Heart left ventricle (tissue), 16 donors: ENCODE measurements around the gene MSI2. TPM values are rescaled to one million over a fixed set of nuclear protein-coding genes. Genes with fewer than 3 reads are reported as not detected.
A peak's percentile ranks its signal among the peaks of the same experiment; 100 is the strongest.

Experiments
- ATAC-seq, 4 donors: fragments of 200-7000 bp; cut with Tn5 transposase; one replicate each; pipeline ENCODE4 v1.9.1; 2020 to 2022; ENCODE audit warnings: moderate library complexity in 4 of 4, mild to moderate bottlenecking in 3 of 4, moderate number of reproducible peaks in 1 of 4
- DNase-seq, 5 donors: peaks; one replicate each; pipeline ENCODE4 v3.0.0-alpha.2; 2020
- H3K27ac ChIP-seq, 12 donors: fragments of 200-600 bp; sonication (generic) in 4 of 12; one replicate each; pipeline versions ENCODE4 v1.5.0 to v1.8.0; 2016 to 2022; ENCODE audit warnings: mild to moderate bottlenecking in 2 of 12
- H3K27me3 ChIP-seq, 9 donors: fragments of 200-600 bp; sonication (generic) in 2 of 9; one replicate each; pipeline versions ENCODE4 v1.5.1 to v1.8.0; 2016 to 2022; ENCODE audit warnings: mild to moderate bottlenecking in 3 of 9
- H3K36me3 ChIP-seq, 9 donors: fragments of 200-600 bp; sonication (generic) in 2 of 9; one replicate each; pipeline versions ENCODE4 v1.5.0 to v1.8.0; 2018 to 2022; ENCODE audit warnings: mild to moderate bottlenecking in 2 of 9
- H3K4me1 ChIP-seq, 12 donors: fragments of 200-600 bp; sonication (generic) in 4 of 12; one replicate each; pipeline versions ENCODE4 v1.5.0 to v1.8.0; 2016 to 2022; ENCODE audit warnings: mild to moderate bottlenecking in 3 of 12
- H3K4me3 ChIP-seq, 12 donors: fragments of 200-600 bp; sonication (generic) in 4 of 12; one replicate each; pipeline versions ENCODE4 v1.5.0 to v1.8.0; 2017 to 2022; ENCODE audit warnings: mild to moderate bottlenecking in 9 of 12, moderate library complexity in 4 of 12
- H3K9me3 ChIP-seq, 12 donors: fragments of 200-600 bp; sonication (generic) in 4 of 12; one replicate each; pipeline versions ENCODE4 v1.5.0 to v1.8.0; 2016 to 2022; ENCODE audit warnings: mild to moderate bottlenecking in 1 of 12
- POLR2A ChIP-seq, 2 donors: fragments of 450-650 bp; IDR thresholded peaks; one replicate each; pipeline ENCODE4 v1.6.1; 2017; ENCODE audit warnings: antibody characterized with exemption in 2 of 2, mild to moderate bottlenecking in 2 of 2, moderate library complexity in 2 of 2
- WGBS, 4 donors: extraction: QIAGEN DNeasy Blood & Tissue Kit in 2 of 4; methylation state at CpG; one replicate each; pipeline versions ENCODE4 v1.1.5 to v1.1.7; 2013 to 2018; 5-methylcytosine and 5-hydroxymethylcytosine counted together
- intact Hi-C, 10 donors: fragments of 100-400 bp; cut with DNase I; formaldehyde crosslinking; loops; one replicate each; pipeline versions ENCODE4 v1.11.1 to v1.14.2; 2022
- polyA plus RNA-seq, 2 donors: library from polyadenylated mRNA; stranded (reverse); fragments of 200-250 nt; gene quantifications; one replicate each; pipeline ENCODE4 v1.2.3, GENCODE V29; 2013
- total RNA-seq, 9 donors: library from RNA; depleted of rRNA in 2 of 9; stranded (reverse); fragments of >200 nt in 2 of 9; fragmentation: NEBNext Ultra II Directional in 3 of 9; extraction: Animal tissue kit (Norgen Biotek cat#: 25700) in 3 of 9; gene quantifications; one replicate each; pipeline versions ENCODE4 v1.1.0 to v1.2.4, GENCODE V29; 2016 to 2023
- TF ChIP-seq, protein P1 (sequence below), 12 donors: fragments of 200-600 bp; sonication (generic) in 4 of 12; IDR thresholded peaks; one replicate each; pipeline versions ENCODE4 v1.5.0 to v1.8.0; 2018 to 2022; ENCODE audit warnings: antibody characterized with exemption in 12 of 12, mild to moderate bottlenecking in 5 of 12
- donor health status: ischemic (EF 13 %, LVEDD 7.1; RV severe dilation, severe dysfunction).
- donor health status: healthy with polysubstance abuse.
- donor health status: DM: no; HTN: yes; CAD: no.
- donor health status: DM: no; HTN: no; CAD: no.
- donor health status: ischemic (EF 25% LVEDD 6.9; RV normal size, moderate dysfunction).
- donor health status: ischemic (EF 25% LVEDD 5.7; RV mildly dilated, moderate dysfunction).
- donor health status: healthy.
- donor health status: DM: yes; HTN: yes; CAD: no.
- donor health status: ischemic (EF 35%, LVEDD 5.7; RV mildly dilated, moderate dysfunction).
- donor health status: nonischemic (EF 11% LVEDD 7.7; RV severe dilation, severe dysfunction).
- donor health status: DM: yes; HTN: yes; CAD: no.
- donor health status: PGD.
- donor health status: ischemic (EF 29% LVEDD 5.4; RV normal size, mild dysfunction).
- donor health status: nonischemic (EF 23%, LVEDD 6.1; RV moderate dilation, normal function).

MSI2 gene
- total and polyA plus RNA-seq, 11 donors: 35.9 to 120 (median 104) TPM

DNA sequence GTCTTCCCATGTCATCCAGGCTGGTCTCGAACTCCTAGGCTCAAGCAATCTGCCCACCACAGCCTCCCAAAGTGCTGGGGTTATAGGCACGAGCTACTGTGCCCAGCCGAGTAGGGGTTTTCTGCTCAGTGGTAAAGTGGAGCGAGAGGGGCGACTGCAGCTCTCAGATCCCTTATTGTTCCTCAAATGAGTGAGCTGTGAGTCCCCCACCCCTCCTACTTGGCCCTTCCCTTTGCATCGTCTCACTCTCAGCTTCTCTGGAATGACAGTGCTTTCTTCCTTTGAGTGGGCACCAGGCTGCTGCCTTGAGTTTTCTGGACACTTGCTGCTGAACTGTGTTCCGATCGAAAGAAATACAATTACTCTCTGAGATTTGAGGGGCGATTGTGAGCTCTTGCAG lies 63.5 kb downstream of the MSI2 start:
- WGBS, 4 donors: 91 to 97% (median 93%) methylated on average over 9 of the region's 9 CpGs
- no peaks in the 10 kb centered on the region for H3K36me3 ChIP-seq
- H3K27ac ChIP-seq: no peak overlapping the region
- TF ChIP-seq, protein P1, sequence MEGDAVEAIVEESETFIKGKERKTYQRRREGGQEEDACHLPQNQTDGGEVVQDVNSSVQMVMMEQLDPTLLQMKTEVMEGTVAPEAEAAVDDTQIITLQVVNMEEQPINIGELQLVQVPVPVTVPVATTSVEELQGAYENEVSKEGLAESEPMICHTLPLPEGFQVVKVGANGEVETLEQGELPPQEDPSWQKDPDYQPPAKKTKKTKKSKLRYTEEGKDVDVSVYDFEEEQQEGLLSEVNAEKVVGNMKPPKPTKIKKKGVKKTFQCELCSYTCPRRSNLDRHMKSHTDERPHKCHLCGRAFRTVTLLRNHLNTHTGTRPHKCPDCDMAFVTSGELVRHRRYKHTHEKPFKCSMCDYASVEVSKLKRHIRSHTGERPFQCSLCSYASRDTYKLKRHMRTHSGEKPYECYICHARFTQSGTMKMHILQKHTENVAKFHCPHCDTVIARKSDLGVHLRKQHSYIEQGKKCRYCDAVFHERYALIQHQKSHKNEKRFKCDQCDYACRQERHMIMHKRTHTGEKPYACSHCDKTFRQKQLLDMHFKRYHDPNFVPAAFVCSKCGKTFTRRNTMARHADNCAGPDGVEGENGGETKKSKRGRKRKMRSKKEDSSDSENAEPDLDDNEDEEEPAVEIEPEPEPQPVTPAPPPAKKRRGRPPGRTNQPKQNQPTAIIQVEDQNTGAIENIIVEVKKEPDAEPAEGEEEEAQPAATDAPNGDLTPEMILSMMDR (IDR thresholded peaks at IDR 0.05): no peak
- TF ChIP-seq POLR2A (IDR thresholded peaks at IDR 0.05): no peak
- H3K9me3 ChIP-seq: no peaks in the 10 kb centered on the region
- peaks cover 0 to 35% (median 0%) of the 10 kb centered on the region in 12 donors for H3K4me1 ChIP-seq
- no peak for ATAC-seq
- no peak overlapping the region for H3K4me3 ChIP-seq
- H3K27me3 ChIP-seq: no peaks in the 10 kb centered on the region
- intact Hi-C loops: loop anchor here in 1 of 10 donors (10.0 kb wide), 1 partner anchor 65 kb away; the partner anchor contains the start of gene MSI2
- DNase-seq: no peak

DNA sequence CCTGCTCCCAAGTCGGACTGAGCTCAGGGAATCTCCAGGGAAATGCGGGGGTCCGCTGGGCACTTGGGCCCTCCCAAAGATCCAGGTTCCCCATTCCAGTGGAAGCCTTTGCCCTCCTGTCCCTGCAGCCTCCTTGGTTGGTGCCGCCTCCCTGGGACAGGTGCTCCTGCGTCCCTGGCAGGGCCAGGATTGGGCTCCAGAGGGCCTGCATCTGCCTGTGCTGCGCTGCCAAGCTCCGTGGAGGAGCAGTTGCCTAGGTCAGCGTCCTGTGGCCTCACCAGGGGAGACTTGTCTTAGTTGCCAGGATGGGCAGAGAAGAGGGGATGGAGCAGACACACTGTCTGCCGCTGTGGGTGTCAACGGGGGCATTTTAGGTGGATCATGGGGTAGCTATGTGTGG lies 67.1 kb downstream of the MSI2 start:
- WGBS, 4 donors: 89 to 95% (median 92%) methylated on average over 8 to 10 of the region's 10 CpGs
- H3K9me3 ChIP-seq: no peaks in the 10 kb centered on the region
- DNase-seq: no peak
- no peaks in the 10 kb centered on the region for H3K36me3 ChIP-seq
- no peaks in the 10 kb centered on the region for H3K27me3 ChIP-seq
- H3K27ac ChIP-seq: no peak overlapping the region
- no peak for TF ChIP-seq POLR2A (IDR thresholded peaks at IDR 0.05)
- TF ChIP-seq, protein P1 (IDR thresholded peaks at IDR 0.05): no peak
- intact Hi-C loops: loop anchor here in 1 of 10 donors (10.0 kb wide), 1 partner anchor 69 kb away; the partner anchor contains the start of gene MSI2
- peaks cover 0 to 48% (median 7%) of the 10 kb centered on the region in 12 donors for H3K4me1 ChIP-seq
- no peak overlapping the region for H3K4me3 ChIP-seq
- ATAC-seq: no peak

DNA sequence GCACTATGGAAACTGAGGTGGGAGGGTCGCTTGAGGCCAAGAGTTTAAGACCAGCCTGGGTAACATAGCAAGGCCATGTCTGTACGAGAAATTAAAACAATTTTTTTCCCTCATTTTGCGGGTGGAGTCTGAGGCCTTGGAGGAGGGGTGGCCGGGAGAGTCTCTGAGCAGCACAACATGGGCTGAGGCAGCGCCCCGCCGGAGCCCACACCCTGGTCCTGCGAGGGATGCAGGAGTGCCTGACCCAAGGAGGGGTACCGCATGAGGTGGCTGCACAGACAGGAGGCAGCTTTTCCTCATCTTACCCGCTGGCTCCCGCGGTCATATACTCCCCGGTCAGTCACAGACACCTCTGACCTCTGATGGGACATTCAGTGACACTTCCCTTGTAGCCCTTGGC lies 67.7 kb downstream of the MSI2 start:
- TF ChIP-seq, protein P1 (IDR thresholded peaks at IDR 0.05): no peak
- no peak for TF ChIP-seq POLR2A (IDR thresholded peaks at IDR 0.05)
- no peaks in the 10 kb centered on the region for H3K36me3 ChIP-seq
- ATAC-seq: peak in 1 of 4 donors; percentile 16
- H3K9me3 ChIP-seq: no peaks in the 10 kb centered on the region
- H3K27ac ChIP-seq: no peak overlapping the region
- H3K4me3 ChIP-seq: no peak overlapping the region
- H3K27me3 ChIP-seq: no peaks in the 10 kb centered on the region
- no peak for DNase-seq
- intact Hi-C loops: loop anchor here in 1 of 10 donors (10.0 kb wide), 1 partner anchor 69 kb away; the partner anchor contains the start of gene MSI2
- 96 to 98% (median 97%) methylated on average over 12 to 13 of the region's 13 CpGs for WGBS, 4 donors
- peaks cover 0 to 55% (median 8%) of the 10 kb centered on the region in 12 donors for H3K4me1 ChIP-seq

DNA sequence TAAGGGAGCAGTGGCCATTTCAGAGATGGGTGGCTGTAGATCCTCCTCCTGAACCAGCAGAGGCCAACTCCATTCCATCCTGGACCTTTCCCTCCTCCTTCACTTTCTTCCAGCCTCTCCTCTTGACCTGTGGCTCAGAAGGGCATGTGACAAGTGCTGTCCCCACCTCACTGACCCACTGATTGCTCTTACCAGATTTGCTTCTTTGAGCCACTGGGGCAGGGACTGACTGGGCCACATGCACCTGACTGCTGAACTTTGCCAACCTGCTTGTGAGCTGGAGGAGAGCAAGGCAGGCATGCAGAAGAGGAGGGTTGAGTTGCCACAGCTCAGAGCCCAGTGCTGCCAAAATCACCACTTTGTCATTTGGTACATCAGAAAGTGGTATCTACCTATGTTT lies 68.3 kb downstream of the MSI2 start:
- intact Hi-C loops: loop anchor here in 1 of 10 donors (10.0 kb wide), 1 partner anchor 70 kb away; the partner anchor contains the start of gene MSI2
- no peak for TF ChIP-seq POLR2A (IDR thresholded peaks at IDR 0.05)
- TF ChIP-seq, protein P1 (IDR thresholded peaks at IDR 0.05): no peak
- no peak for DNase-seq
- no peaks in the 10 kb centered on the region for H3K27me3 ChIP-seq
- no peak overlapping the region for H3K27ac ChIP-seq
- H3K36me3 ChIP-seq: no peaks in the 10 kb centered on the region
- H3K4me3 ChIP-seq: no peak overlapping the region
- no peaks in the 10 kb centered on the region for H3K9me3 ChIP-seq
- H3K4me1 ChIP-seq: peaks cover 0 to 59% (median 14%) of the 10 kb centered on the region in 12 donors
- no peak for ATAC-seq
